Measurements from ENCODE around the gene RSU1. TPM values are rescaled to one million over a fixed set of nuclear protein-coding genes. Genes with fewer than 3 reads are reported as not detected.

Gene RSU1
- total RNA-seq, 2 experiments from 2014 or later = 56.7 to 59.5 TPM

GRCh38 chr10:16663444-16663843 is 153.8 kb downstream of the RSU1 start:
- peaks cover 20% of the 10 kb centered on the region for H3K4me1 Mint-ChIP-seq
- peaks cover 10% of the 10 kb centered on the region for H3K36me3 Mint-ChIP-seq
- H3K27ac Mint-ChIP-seq = no peak overlapping the region
- no peaks in the 10 kb centered on the region for H3K27me3 Mint-ChIP-seq
- no peak for DNase-seq
- H3K9me3 Mint-ChIP-seq = peaks cover 3% of the 10 kb centered on the region
- no peak overlapping the region for H3K4me3 Mint-ChIP-seq

GRCh38 chr10:16662923-16663322 is 154.3 kb downstream of the RSU1 start:
- Mint-ChIP-seq H3K27ac (no peak overlapping the region), H3K27me3 (no peaks in the 10 kb centered on the region), H3K4me1 (peaks cover 20% of the 10 kb centered on the region), H3K36me3 (peaks cover 7% of the 10 kb centered on the region), H3K9me3 (peaks cover 3% of the 10 kb centered on the region), H3K4me3 (no peak overlapping the region)
- DNase-seq = no peak

- Mint-ChIP-seq H3K9me3 (peaks cover 3% of the 10 kb centered on the region), H3K27me3 (no peaks in the 10 kb centered on the region), H3K4me3 (no peak overlapping the region)
Observed at GRCh38 chr10:16656895-16657294, 160.3 kb downstream of the RSU1 start.

DNA sequence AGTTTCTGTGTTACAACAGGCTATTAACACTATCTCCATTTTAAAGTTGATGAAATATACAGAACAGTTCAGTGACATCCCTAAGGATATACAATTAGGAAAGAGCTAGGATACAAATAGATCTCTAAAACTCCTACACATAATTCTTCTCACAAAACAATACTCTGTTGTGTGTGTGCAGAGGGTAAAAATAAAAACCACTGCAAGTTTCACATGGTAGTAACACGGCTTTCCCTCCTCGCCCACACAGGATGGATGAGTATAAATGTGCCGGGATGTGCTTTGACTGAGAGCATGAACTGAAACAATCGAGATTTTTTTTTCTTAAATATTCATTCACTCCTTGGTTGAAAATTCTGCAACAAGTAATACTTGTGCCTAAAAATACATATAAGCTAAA is 164.0 kb downstream of the RSU1 start:
- no peak for DNase-seq
- H3K27ac Mint-ChIP-seq = no peak overlapping the region
- H3K27me3 Mint-ChIP-seq = no peaks in the 10 kb centered on the region
- no peak overlapping the region for H3K4me3 Mint-ChIP-seq
- peaks cover 20% of the 10 kb centered on the region for H3K4me1 Mint-ChIP-seq
- no peaks in the 10 kb centered on the region for H3K9me3 Mint-ChIP-seq
- peaks cover 3% of the 10 kb centered on the region for H3K36me3 Mint-ChIP-seq

More at GRCh38 chr10:16656895-16657294, 160.3 kb downstream of the RSU1 start:
- Mint-ChIP-seq H3K4me1 (peaks cover 27% of the 10 kb centered on the region), H3K27ac (no peak overlapping the region), H3K36me3 (peaks cover 4% of the 10 kb centered on the region)
- no peak for DNase-seq

DNA sequence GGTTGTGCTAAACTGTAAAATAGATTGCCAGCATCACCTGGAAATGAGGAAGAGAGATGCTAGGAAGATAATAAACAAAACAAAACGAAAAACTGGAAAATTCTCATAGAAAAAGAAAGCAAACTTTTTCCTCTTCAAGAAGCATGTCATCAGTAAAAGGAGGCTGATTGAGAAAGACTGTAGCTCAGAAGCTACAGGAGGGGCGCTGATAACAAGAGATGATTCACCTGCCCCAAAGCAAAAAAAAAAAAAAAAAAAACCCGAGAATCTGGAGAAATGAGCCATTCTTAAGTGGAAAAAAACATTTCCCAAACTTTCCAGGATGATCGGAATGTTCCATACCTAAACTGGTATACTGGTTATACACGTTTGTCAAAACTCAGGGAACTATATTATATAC is 165.1 kb downstream of the RSU1 start:
- DNase-seq = no peak
- Mint-ChIP-seq H3K4me3 (no peak overlapping the region), H3K4me1 (peaks cover 24% of the 10 kb centered on the region), H3K27ac (no peak overlapping the region), H3K27me3 (no peaks in the 10 kb centered on the region), H3K9me3 (no peaks in the 10 kb centered on the region), H3K36me3 (peaks cover 7% of the 10 kb centered on the region)

- no peak for DNase-seq
- no peaks in the 10 kb centered on the region for H3K9me3 Mint-ChIP-seq
- H3K27ac Mint-ChIP-seq = no peak overlapping the region
- peaks cover 13% of the 10 kb centered on the region for H3K36me3 Mint-ChIP-seq
- peaks cover 32% of the 10 kb centered on the region for H3K4me1 Mint-ChIP-seq
- no peaks in the 10 kb centered on the region for H3K27me3 Mint-ChIP-seq
- no peak overlapping the region for H3K4me3 Mint-ChIP-seq
Observed at GRCh38 chr10:16649757-16650156, 167.5 kb downstream of the RSU1 start.

GRCh38 chr10:16648366-16648765 is 168.9 kb downstream of the RSU1 start:
- Mint-ChIP-seq H3K27me3 (no peaks in the 10 kb centered on the region), H3K9me3 (peaks cover 2% of the 10 kb centered on the region), H3K36me3 (peaks cover 13% of the 10 kb centered on the region), H3K27ac (no peak overlapping the region), H3K4me1 (peaks cover 34% of the 10 kb centered on the region), H3K4me3 (no peak overlapping the region)
- DNase-seq = no peak

DNA sequence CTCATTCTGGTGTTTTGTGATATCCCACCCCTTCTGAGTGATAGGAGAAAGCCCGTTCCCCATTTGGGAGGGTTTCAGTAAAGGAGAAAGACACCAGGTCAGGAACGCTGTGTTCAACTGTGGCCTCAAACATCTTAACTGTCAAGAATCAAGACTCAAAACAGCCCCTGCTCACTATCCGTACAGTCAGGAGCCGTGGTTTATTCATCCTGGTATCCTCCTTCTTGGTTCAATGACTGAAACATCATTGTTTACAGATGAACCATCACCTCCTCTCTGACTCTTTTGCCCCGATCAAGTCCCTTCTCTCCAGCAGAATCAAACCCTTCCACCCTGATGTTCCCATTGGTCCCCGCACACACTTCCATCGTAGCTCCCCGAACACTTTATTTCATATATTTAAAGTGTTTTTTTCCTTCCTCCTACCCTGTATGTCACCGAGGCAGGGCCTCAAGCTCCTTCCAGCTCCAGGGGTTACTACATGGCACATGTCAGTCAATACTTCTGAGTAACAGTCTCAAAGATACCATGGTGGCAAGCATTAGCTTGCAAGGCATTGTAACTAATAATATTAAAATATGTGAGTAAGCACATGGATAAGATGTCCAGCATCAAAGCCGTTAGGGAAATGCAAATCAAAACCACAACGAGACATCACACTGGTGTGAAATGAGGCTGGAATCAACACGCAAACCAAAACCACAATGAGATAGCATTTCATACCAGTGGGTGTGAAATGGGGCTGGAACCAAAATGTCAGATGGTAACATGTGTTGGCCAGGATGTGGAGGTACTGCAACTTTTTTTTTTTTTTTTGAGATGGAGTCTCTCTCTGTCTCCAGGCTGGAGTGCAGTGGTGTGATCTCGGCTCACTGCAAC is 170.8 kb downstream of the RSU1 start:
- no peaks in the 10 kb centered on the region for H3K27me3 Mint-ChIP-seq
- H3K4me3 Mint-ChIP-seq = no peak overlapping the region

GRCh38 chr10:16644146-16644545 is 173.1 kb downstream of the RSU1 start:
- H3K27me3 Mint-ChIP-seq = no peaks in the 10 kb centered on the region
- H3K27ac Mint-ChIP-seq = no peak overlapping the region
- H3K36me3 Mint-ChIP-seq = peaks cover 13% of the 10 kb centered on the region

More for the DNA sequence above, 170.8 kb downstream of the RSU1 start:
- H3K27ac Mint-ChIP-seq = peak overlapping the region; percentile 46
- H3K9me3 Mint-ChIP-seq = peaks cover 2% of the 10 kb centered on the region
- DNase-seq = peak; percentile 26
- peaks cover 22% of the 10 kb centered on the region for H3K4me1 Mint-ChIP-seq
- peaks cover 10% of the 10 kb centered on the region for H3K36me3 Mint-ChIP-seq

DNA sequence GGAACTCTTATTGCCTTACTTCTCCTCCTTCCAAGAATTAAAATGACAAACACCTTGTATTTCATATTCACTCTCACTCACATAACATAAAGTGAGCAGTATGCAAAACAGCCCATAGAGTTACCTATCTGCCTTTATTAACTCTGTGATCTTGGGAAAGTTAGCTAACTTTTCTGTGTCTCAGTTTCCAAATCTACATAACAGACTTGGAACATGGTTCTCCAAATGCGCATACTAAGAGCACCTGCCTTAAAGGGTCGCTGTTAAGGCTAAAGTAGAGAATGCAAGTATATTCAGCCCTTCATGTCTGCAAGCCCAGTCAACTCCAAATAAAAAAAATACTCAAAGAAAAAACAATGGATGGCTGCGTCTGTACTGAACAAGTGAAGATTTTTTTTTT is 173.7 kb downstream of the RSU1 start:
- Mint-ChIP-seq H3K27ac (no peak overlapping the region), H3K4me3 (no peak overlapping the region), H3K4me1 (peaks cover 19% of the 10 kb centered on the region), H3K27me3 (no peaks in the 10 kb centered on the region), H3K9me3 (peaks cover 2% of the 10 kb centered on the region), H3K36me3 (peaks cover 15% of the 10 kb centered on the region)
- DNase-seq = no peak

More at GRCh38 chr10:16644146-16644545, 173.1 kb downstream of the RSU1 start:
- peaks cover 2% of the 10 kb centered on the region for H3K9me3 Mint-ChIP-seq
- no peak for DNase-seq
- H3K4me1 Mint-ChIP-seq = peaks cover 19% of the 10 kb centered on the region
- no peak overlapping the region for H3K4me3 Mint-ChIP-seq

- no peaks in the 10 kb centered on the region for H3K27me3 Mint-ChIP-seq
- H3K27ac Mint-ChIP-seq = no peak overlapping the region
Observed at GRCh38 chr10:16640153-16640552, 177.1 kb downstream of the RSU1 start.

DNA sequence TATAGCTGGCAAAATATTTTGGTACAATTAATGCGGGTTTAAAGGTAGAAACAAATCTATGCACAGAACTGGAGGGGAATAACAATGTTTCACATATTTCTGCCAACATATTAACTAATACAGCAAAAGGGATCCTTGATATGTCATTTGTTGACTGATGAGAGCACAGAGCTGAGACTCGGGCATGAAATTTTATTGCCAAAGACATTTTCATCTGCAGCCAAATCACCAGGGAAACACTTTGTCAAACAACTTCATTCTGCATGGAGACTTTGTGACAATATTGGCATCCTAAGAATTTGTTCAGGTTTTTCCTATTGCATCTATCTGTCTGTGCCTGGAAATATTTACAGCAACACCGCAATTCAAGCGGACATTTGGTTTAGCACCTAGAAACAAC is 177.8 kb downstream of the RSU1 start:
- no peak for DNase-seq
- H3K36me3 Mint-ChIP-seq = peaks cover 18% of the 10 kb centered on the region

More at GRCh38 chr10:16640153-16640552, 177.1 kb downstream of the RSU1 start:
- peaks cover 2% of the 10 kb centered on the region for H3K9me3 Mint-ChIP-seq
- H3K36me3 Mint-ChIP-seq = peaks cover 18% of the 10 kb centered on the region
- H3K4me3 Mint-ChIP-seq = no peak overlapping the region
- peaks cover 5% of the 10 kb centered on the region for H3K4me1 Mint-ChIP-seq
- no peak for DNase-seq

GRCh38 chr10:16632996-16633395 is 184.2 kb downstream of the RSU1 start:
- no peak overlapping the region for H3K27ac Mint-ChIP-seq
- no peak overlapping the region for H3K4me3 Mint-ChIP-seq
- DNase-seq = no peak
- H3K27me3 Mint-ChIP-seq = no peaks in the 10 kb centered on the region
- H3K4me1 Mint-ChIP-seq = no peaks in the 10 kb centered on the region
- H3K36me3 Mint-ChIP-seq = peaks cover 22% of the 10 kb centered on the region
- H3K9me3 Mint-ChIP-seq = no peaks in the 10 kb centered on the region

More for the DNA sequence above, 177.8 kb downstream of the RSU1 start:
- H3K9me3 Mint-ChIP-seq = peaks cover 2% of the 10 kb centered on the region
- H3K4me1 Mint-ChIP-seq = peaks cover 4% of the 10 kb centered on the region
- H3K27ac Mint-ChIP-seq = no peak overlapping the region
- H3K4me3 Mint-ChIP-seq = no peak overlapping the region
- H3K27me3 Mint-ChIP-seq = no peaks in the 10 kb centered on the region

GRCh38 chr10:16626697-16627096 is 190.5 kb downstream of the RSU1 start:
- Mint-ChIP-seq H3K9me3 (peaks cover 13% of the 10 kb centered on the region), H3K4me3 (no peak overlapping the region), H3K27ac (no peak overlapping the region), H3K36me3 (peaks cover 55% of the 10 kb centered on the region), H3K27me3 (no peaks in the 10 kb centered on the region), H3K4me1 (no peaks in the 10 kb centered on the region)
- DNase-seq = no peak

DNA sequence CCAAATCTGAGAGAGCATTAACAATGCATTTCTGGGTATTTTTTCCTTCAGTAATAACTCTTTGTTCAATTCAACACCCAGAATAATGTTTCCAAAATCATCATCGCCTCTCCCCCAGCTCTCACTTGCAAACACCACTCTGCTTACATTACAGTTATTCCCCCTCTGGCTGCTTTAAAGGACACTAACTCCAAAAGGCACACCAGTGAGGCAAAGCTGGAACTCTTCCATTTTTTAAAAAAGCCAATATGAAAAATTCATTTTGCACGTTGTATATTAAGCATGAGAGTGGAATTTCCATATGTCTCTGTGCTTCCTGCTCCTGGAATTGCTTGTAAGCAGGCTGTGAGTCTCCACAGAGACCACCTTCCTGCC is 204.3 kb downstream of the RSU1 start:
- H3K27ac Mint-ChIP-seq = no peak overlapping the region
- no peak for DNase-seq
- H3K9me3 Mint-ChIP-seq = peaks cover 27% of the 10 kb centered on the region
- peaks cover 38% of the 10 kb centered on the region for H3K36me3 Mint-ChIP-seq
- H3K4me1 Mint-ChIP-seq = no peaks in the 10 kb centered on the region
- no peak overlapping the region for H3K4me3 Mint-ChIP-seq
- H3K27me3 Mint-ChIP-seq = no peaks in the 10 kb centered on the region

Measured in activated naive CD8-positive, alpha-beta T cell treated with anti-CD3 and anti-CD28 coated beads for 36 hours (primary cell).